GM19193 (cell line): ENCODE data around the gene DSTYK.

ENCODE experiments used
- POLR2A ChIP-seq: IDR thresholded peaks from 4 replicates; pipeline ENCODE4 v1.6.1; 2011; ENCODE audit not compliant: insufficient read depth, insufficient read length; ENCODE audit errors: extremely low read depth

Gene DSTYK

DNA sequence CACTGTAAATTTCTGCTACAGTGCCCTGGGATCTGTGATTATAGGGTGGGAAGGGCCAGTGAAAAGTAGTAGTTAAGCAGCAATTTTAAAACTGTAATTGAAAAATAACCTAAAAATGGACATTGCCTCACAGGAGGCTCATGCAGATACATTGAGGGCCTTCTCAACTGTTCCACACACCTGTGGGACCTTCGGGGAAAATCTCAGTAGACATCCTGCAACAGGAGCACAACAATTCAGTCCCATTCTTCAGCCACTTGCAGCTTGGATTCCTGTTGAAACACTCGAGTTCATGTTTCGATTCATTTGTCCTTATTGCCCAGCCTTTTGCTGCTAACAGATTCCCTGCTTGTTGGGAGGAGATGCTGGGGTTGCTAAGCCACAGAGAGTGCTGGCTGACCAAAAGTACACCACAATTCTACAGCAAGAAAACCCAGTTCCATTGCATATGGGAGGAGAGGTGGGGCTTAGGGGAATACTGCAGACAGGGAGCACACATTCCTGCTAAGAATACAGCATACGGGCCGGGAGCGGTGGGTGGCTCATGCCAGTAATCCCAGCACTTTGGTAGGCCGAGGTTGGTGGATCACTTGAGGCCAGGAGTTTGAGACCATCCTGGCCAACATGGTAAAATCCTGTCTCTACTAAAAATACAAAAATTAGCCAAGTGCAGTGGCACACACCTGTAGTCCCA lies 20.8 kb upstream of the DSTYK start:
- TF ChIP-seq POLR2A, result no peak

DNA sequence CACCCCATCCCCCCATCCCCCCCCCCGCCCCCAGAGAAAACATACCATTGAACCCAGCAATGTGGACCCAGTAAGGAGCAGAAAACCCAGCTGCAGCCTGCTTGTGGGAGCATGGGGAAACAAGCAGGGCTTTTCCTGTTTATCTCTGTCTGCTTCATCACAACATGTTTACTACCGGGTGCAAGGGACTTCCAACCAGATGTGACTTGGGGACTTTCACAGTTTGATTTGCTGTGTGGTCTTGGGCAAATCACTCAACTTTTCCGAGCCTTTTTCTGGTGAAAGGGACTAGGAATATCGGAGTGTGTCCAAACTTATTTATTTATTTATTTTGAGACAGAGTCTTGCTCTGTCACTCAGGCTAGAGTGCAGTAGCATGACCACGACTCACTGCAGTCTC lies 19.5 kb upstream of the DSTYK start:
- no peak for TF ChIP-seq POLR2A

- no peak for TF ChIP-seq POLR2A
These were observed 18.6 kb upstream of the DSTYK start for GRCh38 chr1:205229916-205230700.

DNA sequence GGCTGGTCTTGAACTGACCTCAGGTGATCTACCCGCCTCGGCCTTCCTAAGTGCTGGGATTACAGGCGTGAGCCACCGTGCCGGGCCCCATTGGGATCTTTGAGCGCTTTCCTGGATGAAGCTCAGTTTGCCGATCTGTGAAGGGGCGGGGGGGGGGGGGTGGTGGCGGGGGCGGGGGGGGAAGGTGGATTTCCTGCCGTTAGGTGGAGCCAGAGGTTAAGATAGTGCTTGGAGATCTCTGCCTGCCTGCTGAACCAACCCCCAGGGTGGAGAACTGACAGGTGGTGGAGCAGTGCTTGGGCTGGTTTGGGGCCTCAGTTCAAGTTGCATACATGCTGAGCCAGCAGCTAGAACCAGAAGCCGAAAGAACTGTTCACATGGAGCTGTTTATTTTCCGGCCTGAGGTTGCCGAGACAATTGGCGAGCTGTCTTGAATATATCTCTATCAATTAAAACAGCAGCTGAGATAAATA lies 17.9 kb upstream of the DSTYK start:
- TF ChIP-seq POLR2A, result no peak

DNA sequence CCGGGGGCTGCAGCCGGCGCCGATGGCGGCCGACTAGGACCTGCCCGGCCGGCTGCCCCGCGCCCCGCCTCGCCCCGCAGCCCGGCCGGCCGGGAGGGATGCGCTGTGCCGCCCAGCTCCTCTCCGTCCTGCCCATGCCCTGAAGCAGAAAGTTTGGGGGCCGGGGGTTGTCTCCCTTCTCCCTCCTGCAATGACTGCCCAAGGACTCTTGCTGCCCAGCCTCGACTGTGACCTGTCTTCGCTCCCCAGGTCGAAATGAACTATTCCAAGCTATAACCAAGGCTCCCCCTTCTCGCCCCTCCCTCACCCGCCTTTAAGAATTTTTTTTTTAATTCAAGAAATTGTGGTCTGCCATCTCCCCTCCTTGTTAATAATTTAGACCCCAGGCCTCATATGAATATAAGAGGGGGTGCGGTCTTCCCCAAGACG lies 16.6 kb upstream of the DSTYK start:
- no peak for TF ChIP-seq POLR2A

- no peak for TF ChIP-seq POLR2A
These were observed 16.1 kb upstream of the DSTYK start, which contains the start of gene TMCC2 for GRCh38 chr1:205227584-205228013. TMCC2 (plus strand) TSS chr1:205227946; CDS start chr1:205228565, 619 bp downstream.

DNA sequence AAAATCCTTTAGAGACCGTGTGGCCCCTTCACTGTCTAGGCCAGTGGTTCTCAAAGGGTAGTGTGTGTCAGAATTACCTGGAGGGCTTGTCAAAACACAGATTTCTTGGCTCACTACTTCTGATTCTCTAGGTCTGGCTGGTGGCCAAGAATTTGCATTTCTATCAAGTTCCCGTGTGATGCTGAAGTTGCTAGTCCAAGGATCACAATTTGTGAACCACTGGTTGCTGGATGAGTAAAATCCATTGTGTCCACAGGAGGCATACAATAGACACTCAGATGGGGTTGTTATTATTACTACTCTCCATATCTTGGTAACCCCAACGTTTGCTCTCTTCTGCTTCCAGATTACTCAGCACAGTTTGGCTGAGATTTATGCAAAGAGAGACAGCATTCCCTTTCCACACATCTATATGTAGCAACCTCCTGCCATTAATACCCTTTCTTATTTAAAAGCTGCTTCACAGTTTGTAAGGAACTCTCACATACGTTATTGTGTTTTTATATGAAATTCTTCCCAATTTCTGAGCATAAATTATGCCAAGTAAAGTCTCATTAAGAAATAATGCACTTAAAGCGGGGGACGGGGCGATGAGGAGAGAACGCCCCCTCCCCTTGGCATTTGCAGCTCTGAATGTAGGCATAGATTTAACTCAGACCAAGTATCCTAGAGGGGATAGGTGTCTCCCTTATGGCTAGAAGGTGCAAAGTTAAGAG lies 15.5 kb upstream of the DSTYK start:
- TF ChIP-seq POLR2A, result no peak

DNA sequence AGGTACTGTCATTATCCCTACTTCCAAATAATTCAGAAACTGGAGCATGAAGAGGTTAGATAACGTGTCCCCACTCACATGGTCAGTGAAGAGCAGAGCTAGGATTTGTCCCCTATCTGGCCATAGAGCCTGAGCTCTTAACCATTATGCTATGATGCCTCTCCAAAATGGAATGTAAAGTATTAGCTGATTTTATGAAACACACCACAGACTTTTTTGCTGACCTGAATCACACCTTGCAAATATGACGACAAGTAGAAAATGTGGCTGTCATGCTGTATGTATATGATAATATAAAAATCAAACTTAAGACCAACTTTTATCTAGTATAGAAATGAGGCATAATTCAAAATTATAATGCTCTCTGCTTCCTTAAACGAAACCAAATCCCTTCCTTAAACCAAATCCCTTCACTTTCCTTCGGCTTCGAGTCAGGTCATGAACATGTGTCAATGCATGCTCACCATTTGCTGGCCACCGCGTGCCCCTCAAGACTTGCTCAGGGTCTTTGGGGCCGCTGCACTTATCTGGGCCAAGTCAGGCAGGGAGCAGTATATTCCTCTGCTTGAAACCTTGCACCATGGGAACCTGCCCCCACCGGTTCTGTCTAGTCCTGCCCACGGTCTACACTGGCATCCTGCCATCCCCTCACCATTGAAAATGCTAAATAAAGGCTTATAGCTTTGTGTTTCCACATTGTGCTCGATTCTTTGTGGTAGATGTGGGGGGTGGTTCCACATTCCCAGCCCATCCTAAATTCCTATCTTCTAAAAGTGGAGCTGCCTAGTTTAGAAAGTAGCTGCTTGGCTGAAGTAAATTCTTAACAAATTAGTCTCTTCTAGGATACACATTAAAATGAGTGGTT lies 14.6 kb upstream of the DSTYK start:
- no peak for TF ChIP-seq POLR2A

DNA sequence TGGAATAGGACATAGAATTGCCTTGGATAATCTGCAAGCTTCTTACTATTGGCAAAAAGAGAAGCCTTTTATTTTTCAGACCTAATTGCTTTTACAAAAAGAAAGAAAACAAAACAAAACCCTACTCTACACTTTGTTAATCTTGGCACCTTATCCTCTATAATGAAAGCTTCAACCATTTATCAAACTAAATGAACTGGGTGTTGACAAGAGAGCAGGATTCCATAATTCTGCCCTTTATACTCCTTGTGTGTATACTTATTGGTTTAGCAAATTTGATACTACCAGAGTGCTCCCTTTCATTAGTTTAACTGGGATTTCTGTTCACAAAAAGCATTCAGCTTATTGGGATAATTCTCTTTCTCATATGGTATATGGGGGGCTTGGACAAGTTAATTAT lies 13.2 kb upstream of the DSTYK start:
- no peak for TF ChIP-seq POLR2A

- TF ChIP-seq POLR2A, result no peak
These were observed 8.9 kb upstream of the DSTYK start for GRCh38 chr1:205220421-205220820.

DNA sequence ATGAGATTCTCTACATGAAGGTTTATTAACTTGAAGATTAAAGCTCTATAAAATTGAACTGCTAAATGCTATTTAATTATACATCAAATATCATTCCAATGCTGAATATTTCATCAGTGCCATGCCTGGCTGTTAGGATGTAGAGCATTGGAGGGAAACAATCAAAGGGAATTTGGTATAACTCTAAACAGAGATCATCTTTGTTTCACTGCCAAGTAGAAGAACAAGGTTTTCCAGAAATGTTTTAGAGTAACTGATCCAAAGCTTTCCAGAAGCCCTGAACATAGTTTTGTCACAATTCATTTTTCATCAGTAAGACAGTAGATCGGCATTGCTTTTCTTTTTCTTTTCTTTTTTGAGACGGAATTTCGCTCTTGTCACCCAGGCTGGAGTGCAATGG lies 5.9 kb upstream of the DSTYK start:
- TF ChIP-seq POLR2A, result no peak

DNA sequence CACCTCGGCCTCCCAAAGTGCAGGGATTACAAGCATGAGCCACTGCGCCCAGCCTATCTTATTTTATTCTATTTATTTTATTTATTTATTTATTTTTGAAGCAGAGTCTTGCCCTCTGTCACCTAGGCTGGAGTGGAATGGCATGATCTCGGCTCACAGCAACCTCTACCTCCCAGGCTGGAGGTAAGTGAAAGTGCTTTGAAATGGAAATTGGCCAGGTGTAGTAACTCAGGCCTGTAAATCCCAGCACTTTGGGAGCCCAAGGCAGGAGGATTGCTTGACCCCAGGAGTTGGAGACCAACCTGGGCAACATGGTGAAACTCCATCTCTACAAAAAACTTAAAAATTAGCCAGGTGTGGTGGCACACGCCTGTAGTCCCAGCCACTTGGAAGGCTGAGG lies 5.1 kb upstream of the DSTYK start:
- TF ChIP-seq POLR2A, result no peak

GRCh38 chr1:205214756-205215155 lies 3.3 kb upstream of the DSTYK start:
- no peak for TF ChIP-seq POLR2A

- TF ChIP-seq POLR2A, result no peak
These were observed 486 bp upstream of the DSTYK start for GRCh38 chr1:205211839-205212536.
